A172 (cell line): Measurements from ENCODE around the gene GPR17. TPM values are rescaled to one million over a fixed set of nuclear protein-coding genes. Genes with fewer than 3 reads are reported as not detected.

ENCODE experiments used
- DNase-seq: peaks from one replicate; pipeline ENCODE4 v3.0.0-alpha.2; 2015; ENCODE audit warnings: low spot score
- total RNA-seq: library from RNA; depleted of rRNA; stranded (reverse); fragments of >200 nt; shearing (Covaris generic); gene quantifications from 2 replicates; pipeline ENCODE4 v1.2.3, GENCODE V29; 2014; rRNA removed

The GPR17 gene
- total RNA-seq, 1 experiment from 2014 or later, result 0.45 TPM

DNA sequence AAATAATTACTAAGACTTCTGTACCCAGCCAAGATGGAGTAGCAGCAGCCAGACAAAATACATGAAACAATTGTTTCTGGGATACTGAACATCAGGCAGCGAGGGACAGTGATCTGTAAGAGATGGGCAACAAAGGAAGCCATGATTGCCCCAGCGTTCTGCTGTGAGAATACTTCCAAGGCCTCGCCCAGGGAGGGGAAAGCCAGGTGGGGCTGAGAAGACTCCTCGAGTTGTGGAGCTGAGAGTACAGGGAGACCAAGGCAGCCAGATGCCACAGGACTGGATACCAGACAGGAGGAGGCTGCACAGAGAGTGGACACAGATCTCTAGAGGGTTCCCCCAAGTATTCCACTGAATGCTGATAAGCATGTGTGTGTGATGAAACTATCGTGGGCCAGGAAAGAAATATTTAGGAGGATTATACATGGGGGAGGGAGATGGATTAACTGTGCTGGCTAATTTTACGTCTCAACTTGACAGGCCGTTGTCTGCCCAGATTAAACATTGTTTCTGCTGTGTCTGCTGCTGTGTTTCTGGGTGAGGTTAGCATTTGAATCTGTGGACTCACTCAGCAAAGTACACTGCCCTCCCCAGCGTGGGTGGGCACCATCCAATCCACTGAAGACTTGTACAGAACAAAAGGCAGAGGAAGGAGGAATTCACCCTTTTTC lies 39.6 kb downstream of the GPR17 start:
- DNase-seq, result no peak

DNA sequence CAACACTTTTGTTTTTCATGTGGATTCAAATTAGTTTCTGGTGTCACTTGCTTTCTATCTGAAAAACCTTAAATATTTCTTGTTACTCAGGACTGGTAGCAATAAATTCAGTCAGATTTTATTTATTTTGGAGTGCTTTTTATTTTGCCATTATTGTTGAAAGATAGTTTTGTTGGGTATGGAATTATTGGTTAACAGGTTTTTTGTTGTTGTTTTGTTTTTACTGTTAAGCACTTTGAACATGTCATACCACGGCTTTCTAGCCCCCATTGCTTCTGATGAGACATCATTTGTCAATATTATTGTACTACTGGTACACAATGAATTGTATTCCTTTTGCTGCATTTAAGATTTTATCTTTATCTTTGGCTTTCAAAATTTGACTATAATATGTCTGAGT lies 42.5 kb downstream of the GPR17 start:
- DNase-seq, result no peak

DNA sequence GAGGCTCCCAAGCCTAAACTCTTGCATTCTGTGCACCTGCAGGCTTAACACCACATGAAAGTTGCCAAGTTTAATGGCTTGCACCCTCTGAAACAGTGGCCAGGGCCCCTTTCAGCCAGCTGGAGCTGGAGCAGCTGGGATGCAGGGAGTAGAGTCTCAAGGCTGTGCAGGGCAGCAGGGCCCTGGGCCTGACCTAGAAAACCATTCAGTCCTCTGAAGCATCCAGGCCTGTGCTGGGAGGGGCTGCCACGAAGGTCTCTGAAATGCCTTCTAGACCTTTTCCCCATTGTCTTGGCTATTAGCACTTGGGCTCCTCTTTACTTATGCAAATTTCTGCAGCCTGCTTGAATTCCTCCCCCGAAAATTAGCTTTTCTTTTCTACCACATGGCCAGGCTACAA lies 44.7 kb downstream of the GPR17 start:
- DNase-seq, result no peak

DNA sequence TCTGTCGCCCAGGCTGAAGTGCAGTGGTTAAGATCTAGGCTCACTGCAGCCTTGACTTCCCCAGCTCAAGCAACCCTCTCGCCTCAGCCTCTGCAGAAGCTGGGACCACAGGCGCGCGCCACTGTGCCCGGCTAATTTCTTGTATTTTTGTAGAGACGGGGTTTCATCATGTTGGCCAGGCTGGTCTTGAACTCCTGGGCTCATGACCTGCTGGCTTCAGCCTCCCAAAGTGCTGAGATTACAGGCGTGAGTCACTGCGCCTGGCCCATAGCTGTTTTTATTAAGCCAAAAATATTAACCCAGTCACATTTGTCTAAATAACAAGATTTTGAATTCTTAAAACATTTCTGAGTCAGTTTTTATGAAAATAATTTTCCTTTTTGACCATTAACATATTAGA lies 49.0 kb downstream of the GPR17 start:
- DNase-seq, result no peak

DNA sequence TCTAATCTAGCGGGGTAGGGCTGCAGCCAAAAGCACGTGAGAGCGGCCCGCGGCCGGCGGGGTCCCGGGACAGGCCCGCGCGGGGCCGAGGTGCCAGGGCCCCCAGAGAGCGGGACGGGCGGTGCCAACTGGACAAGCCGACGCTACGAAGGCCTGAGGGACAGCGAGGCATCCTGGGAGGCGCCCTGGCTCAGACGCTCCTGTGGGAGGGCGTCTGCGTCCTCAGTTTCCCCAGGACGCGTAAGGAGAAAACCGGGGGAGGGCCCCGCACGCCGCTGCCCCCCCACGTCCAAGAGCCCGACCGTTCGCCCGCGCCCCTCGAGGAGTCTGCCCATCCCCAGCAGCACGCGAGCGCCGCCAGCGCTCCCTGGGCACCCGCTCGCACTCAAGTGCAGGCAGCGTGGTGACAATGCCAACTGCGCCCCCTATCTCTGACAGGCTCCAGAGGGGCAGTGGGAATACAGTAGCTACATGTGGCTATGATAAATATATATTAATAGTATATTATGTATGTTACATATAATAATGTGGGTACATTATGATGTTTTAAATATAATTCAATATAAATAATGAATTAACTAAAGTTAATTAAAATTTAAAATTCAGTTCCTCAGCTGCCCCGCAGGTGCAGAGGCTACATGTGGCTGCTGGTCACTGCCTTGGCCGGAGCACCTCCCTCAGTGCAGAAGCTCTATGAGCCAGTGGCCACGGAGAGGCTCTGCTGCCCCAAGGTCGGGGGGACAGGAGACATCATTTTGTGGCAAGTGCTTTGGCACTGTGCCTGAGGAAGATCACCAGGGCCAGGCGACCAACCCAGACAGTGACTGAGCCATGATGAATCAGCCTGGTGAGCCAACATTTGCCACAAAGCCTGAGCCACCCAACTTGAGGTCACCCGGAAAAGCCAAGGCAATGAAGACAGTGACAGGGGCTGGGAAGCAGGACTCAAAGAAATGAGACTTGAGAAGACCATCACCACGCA lies 49.8 kb downstream of the GPR17 start:
- DNase-seq, result peak; percentile 66

DNA sequence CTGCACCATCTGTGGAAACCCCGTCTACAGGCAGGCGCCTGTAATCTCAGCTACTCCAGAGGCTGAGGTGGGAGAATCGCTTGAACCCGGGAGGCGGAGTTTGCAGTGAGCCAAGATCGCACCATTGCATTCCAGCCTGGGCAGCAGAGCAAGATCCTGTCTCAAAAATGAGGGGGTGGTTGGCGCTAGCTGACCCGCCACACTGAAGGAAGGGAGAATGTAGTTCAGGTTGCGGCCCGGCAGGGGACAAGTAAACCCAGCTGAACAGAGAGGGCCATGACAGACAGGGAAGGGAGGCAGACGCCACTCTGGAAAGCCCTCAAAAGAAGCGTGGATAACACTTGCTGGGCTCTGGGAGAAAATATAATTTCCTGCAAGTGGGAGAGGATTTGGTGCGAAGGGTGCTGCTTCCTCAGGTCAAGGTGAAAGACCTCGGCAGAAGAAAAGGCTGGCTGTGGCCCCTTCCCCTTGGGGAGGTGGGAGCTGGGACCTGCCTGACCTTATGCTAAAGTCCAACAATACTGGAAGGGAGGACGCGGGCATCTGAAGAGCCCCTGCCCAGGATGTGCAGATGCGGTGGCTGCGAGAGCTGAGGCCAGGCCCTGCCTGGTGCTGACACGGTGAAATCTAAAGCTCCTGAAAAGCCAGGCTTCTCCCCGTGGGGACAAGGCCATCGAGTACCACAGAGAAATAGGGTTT lies 51.7 kb downstream of the GPR17 start:
- no peak for DNase-seq

DNA sequence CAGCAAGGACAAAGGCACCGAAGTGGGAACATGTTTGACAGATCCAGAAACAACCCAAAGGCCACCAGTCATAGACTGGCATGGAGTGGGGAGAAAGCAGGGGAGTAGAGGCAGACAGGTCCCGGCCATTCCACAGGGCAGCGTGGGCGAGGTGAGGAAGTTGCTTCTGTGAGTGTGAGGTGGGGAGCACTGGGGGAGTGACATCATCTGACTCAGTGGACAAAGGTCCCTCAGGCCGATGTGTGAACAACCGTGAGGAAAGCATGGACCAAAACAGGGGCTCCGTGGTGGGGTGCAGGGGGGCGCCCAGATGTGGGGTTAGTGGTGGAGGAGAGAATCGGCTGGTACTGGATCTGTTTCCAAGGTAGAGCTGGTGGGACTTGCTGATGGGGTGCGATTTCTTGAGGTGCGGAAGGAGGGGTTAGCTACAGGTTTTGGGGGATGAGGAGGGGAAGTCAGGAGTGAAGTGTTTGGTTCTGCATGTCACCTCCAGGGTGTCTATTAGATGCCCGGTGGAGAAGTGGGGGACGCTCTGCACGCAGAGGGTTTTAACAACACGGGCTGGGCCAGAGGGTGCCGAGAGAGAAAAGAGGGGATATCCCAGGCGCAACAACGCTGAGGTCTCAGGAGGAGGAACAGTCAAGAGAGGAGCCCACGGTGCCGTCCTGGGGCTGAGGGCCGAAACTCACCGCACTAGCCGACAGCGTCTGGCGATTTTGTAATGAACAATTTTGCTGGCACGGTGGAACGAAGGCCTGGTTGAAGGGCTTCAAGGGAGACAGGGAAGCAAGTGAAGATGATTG lies 52.8 kb downstream of the GPR17 start:
- DNase-seq, result no peak

DNA sequence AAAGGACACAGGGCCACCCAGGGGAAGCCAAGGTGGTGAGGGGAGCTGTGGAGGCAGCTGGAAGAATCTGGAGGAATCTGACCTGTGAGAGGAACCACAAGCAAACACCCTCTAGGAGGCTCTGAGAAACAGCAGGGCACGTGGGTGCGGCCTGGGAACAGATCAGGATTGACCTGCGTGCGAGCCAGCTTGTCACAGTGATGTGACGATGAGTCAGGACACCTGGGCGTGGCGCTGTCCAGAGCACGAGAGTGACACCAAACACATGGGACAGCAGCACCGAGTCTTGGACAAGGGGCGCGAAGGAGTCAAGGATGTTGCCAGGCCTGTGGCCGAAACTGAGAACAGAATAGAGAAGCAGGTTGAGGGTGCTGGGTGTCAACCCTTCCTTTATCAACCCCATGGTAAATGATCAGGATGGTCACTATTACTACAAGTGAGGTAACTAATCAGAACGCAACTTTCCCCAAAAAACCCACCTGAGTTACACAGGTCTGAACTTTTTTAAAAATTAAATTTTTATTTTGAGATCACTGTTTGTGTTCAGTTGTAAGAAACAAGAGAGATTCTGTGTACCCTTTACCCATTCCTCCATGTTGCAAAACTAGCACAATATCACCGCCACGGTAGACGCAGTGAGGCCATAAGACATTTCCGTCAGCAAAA lies 54.7 kb downstream of the GPR17 start:
- peak; percentile 57 for DNase-seq

DNA sequence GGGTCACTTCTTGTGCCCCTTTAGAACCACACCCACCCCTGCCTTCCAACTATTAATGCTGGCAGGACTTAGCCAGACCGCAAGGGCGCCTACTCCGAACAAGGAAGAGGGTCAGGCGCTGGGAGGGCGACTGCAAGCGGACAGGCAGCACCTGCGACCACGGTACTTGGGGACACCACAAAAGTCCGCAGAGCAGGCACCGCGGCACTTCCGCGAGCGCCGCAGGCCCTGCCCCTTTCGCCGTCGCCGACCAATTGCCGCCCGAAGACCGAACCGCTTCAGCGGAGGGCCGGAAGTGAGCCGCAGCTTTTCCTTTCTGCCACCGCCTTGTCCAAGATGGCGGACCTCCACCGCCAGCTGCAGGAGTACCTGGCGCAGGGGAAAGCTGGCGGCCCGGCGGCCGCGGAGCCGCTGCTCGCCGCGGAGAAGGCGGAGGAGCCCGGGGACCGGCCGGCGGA lies 55.3 kb downstream of the GPR17 start, which contains the start of gene SFT2D3:
TSS of gene SFT2D3 (plus strand) at position 305 of the 458 bp plus-strand sequence. CDS start at position 337, 32 bp downstream.
- peak; percentile 86 for DNase-seq

DNA sequence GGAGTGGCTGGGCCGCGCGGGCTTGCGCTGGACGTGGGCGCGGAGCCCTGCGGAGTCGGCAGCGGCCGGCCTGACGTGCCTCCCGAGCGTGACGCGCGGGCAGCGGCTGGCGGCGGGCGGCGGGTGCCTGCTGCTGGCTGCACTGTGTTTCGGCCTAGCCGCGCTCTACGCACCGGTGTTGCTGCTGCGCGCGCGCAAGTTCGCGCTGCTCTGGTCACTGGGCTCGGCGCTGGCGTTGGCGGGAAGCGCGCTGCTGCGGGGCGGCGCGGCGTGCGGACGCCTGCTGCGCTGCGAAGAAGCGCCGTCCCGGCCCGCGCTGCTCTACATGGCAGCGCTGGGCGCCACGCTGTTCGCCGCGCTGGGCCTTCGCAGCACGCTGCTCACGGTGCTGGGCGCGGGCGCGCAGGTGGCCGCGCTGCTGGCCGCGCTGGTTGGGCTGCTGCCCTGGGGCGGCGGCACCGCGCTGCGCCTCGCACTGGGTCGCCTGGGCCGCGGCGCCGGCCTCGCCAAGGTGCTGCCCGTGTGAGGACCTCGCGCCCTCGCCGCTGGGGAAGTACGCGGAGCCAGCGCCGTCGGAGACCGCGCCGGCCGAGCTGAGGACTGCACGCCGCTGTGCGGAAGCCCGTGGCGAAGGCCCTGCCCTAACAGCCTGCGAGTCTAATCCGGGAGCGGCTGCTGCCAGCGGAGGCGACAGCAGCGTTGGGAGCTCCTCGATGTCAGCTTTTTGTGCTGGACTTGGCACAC lies 55.9 kb downstream of the GPR17 start:
- DNase-seq, result no peak

Other genes starting within 250 kb of the GPR17 start
- 2.7 and 2.8 TPM in 2 replicates for gene PROC, start 227.7 kb upstream of the GPR17 start, total RNA-seq
- 56.2 and 72.9 TPM in 2 replicates for gene IWS1, start 119.7 kb upstream of the GPR17 start, total RNA-seq
- 1.6 and 6.1 TPM in 2 replicates for gene MYO7B, start 110.5 kb upstream of the GPR17 start, total RNA-seq
- gene LIMS2, start 29.4 kb downstream of the GPR17 start, total RNA-seq, result 6.2 and 13.8 TPM in 2 replicates
- gene SFT2D3, start 55.3 kb downstream of the GPR17 start, total RNA-seq, result 9.0 and 11.3 TPM in 2 replicates
- gene WDR33, start 165.0 kb downstream of the GPR17 start, total RNA-seq, result 25.8 and 29.1 TPM in 2 replicates
- gene POLR2D, start 212.0 kb downstream of the GPR17 start, total RNA-seq, result 30.4 and 42.4 TPM in 2 replicates
- 12.3 and 15.8 TPM in 2 replicates for gene AMMECR1L, start 239.8 kb downstream of the GPR17 start, total RNA-seq